NCI-H460 (cell line): ENCODE data around the gene B3GALT4. TPM values are rescaled to one million over a fixed set of nuclear protein-coding genes. Genes with fewer than 3 reads are reported as not detected.
"Not testable (repeated sequence)": the region's sequence is repeated elsewhere in the genome, so short reads cannot be mapped to it uniquely, and the experiment has no call there.

Experiments
- DNase-seq: peaks from one replicate; pipeline ENCODE4 v3.0.0-alpha.2; 2016; ENCODE audit warnings: low read depth; ENCODE audit errors: extremely low read depth
- total RNA-seq: library from RNA; depleted of rRNA; stranded (reverse); fragments of >200 nt; shearing (Covaris generic); gene quantifications from 2 replicates; pipeline ENCODE4 v1.2.3, GENCODE V29; 2014

Gene B3GALT4
- total RNA-seq, 1 experiment from 2014 or later = 1.8 TPM

DNA sequence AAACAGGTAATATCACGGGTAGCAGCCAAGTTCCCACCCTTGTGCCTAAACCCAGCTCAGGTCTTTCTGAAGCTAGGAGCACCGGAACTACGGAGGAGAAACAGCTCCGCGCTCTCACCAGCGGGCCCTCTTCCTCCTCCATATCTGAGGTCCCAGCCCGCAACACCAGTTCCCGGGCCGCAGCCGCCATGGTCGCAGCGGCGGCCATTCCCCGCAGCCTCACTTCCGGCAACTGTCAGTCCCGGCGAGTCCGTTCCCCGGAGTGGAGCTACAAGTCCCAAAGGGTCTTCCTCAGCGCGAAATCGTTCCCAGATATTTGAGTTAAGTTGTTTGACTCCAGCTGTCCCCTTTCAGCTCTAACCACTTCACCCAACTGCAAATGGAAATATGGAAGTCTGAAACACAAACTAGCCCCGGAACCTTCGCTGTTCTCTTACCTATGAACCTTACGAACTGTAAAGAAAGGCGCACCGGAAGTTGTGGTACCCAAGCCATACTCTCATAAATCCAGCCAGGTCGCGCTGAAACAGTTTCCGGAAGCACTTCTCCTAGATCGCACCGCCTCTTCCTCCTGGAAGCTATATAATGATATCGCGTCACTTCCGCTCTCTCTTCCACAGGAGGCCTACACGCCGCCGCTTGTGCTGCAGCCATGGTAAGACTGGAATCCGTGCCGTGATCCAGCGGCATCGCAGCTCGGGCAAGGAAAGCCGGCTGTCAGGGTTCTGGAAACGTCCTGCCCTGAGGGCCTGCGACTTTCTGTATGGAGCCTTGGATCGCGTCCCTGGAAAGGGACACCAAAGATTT lies 5.3 kb upstream of the B3GALT4 start, which contains the start of the genes RPS18 and VPS52:
Gene RPS18 (plus strand): TSS at position 608 of the 807 bp plus-strand sequence. CDS start 45 bp downstream, at position 653.
Gene VPS52 (minus strand): TSS at position 409 of the 807 bp plus-strand sequence. CDS start 201 bp downstream, at position 208.
- DNase-seq = peak; percentile 97

DNA sequence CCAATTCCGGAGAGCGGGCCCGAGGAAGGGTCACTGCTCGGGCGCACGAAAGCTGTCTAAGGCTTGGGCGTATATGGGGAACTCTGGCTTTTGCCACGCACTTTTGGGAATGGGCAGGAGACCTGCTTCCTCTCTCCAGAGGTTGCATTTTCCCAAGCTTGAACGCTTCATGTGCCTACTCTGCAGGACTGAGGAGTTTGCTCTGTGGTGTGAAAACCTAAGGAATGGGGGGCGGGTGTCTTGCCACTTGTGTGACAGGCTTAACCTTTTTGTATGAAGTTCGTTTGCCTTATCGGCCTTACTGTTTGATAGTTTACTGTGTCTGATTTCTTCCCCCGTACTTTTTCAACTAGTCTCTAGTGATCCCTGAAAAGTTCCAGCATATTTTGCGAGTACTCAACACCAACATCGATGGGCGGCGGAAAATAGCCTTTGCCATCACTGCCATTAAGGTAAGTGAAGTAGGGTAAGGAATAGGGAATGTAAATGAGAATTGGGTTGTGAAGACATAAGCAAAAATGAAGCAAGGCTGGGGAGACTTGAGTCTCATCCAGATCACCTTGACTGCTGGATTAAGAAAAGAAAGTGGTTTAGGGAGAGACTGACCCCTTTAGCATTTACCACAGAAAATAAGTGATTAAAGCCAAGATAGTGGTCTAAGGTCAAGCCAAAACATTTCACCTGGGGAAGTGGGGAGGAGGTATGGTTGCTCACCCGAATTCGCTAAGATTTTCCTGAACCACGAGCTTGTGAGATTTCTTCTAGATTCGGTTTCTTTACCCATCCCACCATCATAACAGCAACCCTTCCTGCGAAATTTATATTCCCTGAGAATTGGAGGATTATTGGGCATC lies 4.4 kb upstream of the B3GALT4 start:
- DNase-seq = no peak

DNA sequence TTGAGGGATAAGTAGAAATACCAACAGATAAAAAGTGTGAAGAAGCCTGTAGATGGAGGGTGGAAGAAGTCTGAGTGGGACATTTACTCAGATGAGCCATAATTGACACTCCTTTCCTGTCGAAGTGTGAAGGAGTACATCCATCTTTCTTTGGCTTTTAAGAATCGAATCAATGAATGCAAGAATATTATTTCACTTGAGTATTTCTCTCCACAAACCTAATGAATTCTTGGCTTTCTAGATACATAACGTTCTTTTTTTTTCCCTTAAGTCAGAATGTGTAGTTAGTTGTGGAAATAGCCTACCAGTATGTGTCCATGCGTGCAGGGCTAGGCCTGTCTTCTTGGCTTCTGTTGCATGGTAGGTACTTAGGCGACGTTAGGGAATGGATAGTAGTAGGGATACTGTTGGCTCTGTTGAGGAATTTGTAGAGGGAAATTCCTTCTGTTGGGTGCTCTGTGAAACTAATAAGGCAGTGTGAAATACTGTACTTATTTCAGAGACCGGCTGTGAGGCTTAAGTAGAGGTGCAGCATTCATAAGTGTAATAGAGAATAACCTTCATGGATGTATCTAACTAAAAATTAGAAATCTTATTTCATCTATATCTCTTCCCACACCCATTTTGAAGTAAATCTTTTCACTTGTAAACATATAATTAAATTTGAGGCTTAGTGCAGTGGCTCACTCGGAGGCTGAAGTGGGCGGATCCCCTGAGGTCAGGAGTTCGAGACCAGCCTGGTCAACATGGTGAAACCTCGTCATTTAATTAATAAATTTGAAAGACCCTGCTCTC lies 3.6 kb upstream of the B3GALT4 start:
- DNase-seq = no peak

DNA sequence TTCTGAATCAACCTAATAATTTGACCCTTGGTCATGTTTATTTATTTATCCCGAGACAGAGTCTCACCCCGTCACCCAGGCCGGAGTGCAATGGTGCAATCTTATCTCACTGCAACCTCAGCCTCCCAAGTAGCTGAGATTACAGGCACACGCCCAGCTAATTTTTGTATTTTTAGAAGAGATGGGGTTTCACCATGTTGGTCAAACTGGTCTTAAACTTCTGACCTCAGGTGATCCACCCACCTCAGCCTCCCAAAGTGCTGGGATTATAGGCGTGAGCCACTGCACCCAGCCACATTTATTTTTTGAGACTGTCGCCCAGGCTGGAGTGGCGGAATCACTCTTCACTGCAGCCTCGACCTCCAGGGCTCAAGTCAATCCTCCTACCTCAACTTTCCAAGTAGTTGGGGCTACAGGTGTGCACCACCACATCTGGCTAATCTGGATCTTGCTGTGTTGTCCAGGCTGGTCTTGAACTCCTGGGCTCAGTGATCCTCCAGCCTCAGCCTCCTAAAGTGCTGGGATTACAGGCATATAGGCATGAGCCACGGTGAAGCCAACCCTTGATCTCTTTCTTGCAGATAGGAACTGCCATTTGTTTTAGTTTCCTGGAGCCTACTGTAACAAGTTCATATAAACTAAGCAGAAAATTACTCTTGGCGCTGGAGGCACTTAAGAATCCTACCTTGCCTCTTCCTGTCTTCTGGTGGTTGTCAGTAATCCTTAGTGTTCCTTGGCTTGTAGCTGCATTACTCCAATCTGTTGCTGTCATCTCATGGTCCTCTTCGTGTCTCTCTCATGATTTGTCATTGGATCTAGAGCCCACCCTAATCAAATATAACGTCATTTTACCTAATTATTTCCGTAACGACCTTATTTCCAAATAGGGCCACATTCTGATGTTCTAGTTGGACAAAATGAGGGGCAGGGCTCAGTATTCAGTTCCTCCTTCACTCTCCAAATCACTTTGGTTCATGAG lies 2.7 kb upstream of the B3GALT4 start:
- no peak for DNase-seq

DNA sequence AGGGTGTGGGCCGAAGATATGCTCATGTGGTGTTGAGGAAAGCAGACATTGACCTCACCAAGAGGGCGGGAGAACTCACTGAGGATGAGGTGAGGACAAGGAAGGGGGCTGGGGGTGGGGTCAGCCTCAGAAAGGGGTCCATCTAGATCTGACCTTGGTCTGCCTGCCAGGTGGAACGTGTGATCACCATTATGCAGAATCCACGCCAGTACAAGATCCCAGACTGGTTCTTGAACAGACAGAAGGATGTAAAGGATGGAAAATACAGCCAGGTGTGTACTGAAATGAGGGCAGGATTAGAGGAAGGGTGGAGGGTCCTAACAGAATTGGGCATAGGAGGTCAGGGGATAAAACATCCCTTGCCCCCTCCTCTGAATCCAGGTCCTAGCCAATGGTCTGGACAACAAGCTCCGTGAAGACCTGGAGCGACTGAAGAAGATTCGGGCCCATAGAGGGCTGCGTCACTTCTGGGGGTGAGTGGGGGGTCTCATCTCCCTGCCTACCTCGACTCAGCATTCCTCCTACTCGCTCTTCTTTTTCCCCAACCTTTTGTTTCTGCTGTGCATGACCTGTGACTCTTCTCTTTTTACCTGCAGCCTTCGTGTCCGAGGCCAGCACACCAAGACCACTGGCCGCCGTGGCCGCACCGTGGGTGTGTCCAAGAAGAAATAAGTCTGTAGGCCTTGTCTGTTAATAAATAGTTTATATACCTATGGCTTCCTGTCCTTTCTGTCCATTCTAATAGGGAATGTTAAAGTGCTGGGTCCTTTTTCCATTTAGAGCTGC lies 935 bp upstream of the B3GALT4 start:
- not testable (repeated sequence) for DNase-seq

DNA sequence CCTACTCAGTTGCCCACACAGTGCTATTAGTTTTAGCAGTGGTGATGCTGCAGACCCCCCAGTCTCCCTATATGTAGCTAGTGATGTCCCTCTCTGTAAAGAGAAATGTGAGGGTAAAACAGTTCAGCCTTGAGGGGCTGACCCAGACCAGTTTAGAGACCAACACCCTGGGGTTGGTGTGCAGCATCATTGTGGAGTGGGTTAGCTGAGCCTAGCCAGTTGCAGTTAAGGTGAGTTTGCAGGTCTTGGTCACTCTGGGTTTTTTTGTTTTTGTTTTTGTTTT lies 401 bp upstream of the B3GALT4 start:
- DNase-seq = no peak

DNA sequence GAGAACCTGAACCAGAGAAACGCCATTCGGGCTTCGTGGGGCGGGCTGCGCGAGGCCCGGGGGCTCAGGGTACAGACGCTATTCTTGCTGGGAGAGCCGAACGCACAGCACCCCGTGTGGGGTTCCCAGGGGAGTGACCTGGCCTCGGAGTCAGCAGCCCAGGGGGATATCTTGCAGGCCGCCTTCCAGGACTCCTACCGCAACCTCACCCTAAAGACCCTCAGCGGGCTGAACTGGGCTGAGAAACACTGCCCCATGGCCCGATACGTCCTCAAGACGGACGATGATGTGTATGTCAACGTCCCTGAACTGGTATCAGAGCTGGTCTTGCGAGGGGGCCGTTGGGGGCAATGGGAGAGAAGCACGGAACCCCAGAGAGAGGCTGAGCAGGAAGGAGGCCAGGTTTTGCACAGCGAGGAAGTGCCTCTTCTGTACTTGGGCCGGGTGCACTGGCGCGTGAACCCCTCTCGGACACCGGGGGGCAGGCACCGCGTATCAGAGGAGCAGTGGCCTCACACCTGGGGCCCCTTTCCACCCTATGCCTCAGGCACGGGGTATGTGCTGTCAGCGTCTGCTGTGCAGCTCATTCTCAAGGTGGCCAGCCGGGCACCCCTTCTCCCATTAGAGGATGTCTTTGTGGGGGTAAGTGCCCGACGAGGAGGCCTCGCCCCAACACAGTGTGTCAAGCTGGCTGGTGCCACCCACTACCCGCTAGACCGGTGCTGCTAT lies 904 bp downstream of the B3GALT4 start:
- no peak for DNase-seq

DNA sequence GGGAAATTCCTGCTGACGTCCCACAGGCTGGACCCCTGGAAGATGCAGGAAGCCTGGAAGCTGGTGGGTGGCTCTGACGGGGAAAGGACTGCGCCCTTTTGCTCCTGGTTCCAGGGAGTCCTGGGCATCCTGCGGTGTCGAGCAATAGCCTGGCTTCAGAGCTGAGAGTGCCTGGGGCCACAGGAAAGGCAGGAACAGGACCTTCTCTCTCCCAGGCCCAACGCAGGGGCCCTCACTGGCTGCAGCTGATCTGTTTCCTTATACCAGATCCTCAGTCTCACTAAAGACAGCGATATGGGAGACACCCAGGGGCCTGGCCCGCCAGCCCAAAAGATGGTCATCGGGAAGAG lies 1.4 kb downstream of the B3GALT4 start:
- no peak for DNase-seq

DNA sequence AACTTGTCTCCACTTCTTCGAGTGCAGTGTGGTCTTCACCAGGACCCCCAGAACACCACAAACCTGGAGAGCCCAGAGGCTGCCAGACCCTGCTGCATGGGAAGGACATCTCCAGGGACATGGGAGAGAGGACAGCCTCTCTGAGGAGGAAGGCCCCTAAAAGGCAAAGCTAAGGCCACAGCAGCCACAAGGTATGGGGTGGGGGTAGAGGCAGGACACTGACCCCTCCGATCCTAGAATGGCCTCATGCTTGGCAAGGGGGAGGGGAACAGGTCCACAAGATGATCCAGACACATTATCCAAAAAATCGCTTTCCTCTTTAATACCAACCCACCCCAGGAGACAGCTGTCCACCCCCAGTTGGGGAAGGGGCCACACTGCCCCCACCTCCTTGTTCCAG lies 1.9 kb downstream of the B3GALT4 start:
- DNase-seq = no peak

DNA sequence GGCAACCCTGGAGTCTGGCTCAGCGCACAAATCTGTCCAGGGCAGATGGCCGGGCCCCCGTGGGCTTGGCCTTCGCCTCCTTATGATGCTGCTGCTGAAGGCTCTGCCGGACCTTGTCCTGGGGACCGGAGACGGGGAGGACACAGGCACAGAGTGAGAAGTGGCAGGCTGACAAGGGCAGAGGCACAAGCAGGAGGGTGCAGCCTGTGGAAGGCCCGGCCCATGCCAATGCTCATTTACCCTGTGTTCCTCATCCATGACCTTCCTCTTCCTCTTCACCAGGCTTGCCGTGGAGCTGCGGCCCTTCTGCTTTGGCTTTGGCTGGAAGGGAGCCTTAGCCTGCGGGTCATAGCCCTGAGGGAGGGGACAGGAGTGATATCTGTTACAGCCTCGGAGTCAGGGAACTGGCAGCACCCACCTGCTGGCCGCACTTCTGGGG lies 2.4 kb downstream of the B3GALT4 start:
- no peak for DNase-seq

DNA sequence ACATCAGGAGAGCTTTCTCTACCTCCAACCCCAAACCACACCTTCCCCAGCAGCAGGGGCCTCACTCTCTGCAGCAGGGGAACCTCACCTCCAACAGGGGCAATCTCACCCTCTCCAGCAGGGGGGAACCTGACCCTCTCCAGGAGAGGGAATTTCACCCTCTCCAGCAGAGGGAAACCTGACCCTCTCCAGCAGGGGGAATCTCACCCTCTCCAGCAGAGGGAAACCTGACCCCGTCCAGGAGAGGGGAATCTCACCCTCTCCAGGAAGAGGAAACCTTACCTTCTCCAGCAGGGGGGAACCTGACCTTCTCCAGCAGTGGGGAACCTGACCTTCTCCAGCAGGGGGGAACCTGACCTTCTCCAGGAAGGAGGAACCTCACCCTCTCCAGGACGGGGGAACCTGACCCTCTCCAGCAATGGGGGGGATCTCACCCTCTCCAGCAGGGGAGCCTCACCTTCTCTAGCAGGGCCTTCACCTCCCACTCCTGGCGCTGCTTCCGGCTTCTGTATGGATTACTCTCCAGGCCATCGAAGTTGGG lies 3.1 kb downstream of the B3GALT4 start:
- peak; percentile 56 for DNase-seq

DNA sequence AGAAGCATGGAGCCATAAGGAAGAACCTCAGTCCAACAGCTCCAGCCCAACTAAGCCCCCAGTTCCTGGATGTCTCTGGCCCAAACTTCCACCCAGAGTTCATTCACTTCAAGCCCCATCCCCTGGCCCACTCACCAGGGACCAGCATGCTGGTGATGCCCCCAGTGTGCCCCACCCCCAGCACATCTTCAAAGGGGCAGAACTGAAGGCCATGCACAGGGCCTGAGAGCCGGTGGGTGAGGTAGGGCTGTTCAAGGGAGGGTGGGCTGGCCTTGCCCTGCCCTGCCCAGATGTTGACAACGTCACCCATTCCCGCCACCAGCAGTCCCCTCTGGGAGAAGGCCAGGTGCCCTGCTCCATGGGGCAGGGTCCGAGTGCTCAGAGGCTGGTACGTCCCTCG lies 3.6 kb downstream of the B3GALT4 start:
- DNase-seq = no peak

DNA sequence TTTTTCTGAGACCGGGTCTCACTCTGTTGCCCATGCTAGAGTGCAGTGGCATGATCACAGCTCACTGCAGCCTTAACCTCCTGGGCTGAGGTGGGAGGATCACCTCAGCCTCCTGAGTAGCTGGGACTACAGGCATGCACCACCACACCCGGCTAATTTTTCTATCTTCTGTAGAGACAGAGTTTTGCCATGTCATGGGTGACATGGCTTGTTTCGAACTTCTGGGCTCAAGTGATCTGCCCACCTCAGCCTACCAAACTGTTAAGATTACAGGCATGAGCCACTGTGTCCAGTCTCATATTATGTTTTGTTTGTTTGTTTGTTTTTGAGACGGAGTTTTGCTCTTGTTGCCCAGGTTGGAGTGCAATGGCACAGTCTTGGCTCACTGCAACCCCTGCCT lies 8.3 kb downstream of the B3GALT4 start:
- not testable (repeated sequence) for DNase-seq

DNA sequence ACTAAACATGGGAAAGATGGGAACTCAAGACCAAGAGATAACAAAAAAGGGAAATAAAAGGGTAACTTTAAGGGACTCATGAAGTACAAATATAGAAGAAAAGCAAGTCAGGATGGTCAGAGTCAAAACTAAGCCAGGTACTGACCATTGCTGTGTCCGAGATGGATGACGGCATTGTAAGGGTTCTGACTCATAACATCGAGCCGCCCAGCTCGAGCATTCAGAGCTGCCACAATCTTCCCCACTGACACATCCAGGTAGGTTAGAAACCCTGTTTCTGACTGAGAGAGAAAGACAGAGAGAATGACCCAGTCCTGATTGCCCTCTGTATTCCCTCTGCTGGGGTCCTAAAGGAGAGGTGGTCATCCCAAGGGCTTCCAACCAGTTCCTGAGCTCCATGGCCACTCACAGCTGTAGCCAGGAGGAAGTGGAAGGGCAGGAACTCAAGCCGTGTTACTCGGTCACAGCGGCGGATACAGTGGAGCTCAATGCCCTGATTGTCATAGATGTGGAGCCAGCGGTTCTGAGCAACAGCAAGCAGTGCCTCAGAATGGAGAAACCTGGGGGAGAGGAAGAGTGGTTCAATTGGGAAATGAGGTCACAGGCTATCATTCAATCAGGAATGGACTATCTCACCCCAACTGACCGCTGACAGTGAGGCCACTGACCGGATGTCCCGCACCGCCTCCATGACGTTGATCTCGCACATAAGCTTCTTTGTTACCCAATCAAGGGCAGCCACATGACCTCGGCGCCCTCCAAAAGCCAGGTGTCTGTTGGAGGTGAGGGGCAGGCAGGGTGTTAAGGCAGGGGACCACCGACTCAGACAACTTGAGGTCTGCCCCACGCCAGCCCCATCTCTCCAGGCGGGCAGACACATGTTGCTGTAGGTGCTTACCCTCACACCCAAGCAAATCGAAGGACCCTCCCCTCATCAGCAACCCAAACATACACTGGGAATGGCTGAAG lies 10.3 kb downstream of the B3GALT4 start:
- no peak for DNase-seq

DNA sequence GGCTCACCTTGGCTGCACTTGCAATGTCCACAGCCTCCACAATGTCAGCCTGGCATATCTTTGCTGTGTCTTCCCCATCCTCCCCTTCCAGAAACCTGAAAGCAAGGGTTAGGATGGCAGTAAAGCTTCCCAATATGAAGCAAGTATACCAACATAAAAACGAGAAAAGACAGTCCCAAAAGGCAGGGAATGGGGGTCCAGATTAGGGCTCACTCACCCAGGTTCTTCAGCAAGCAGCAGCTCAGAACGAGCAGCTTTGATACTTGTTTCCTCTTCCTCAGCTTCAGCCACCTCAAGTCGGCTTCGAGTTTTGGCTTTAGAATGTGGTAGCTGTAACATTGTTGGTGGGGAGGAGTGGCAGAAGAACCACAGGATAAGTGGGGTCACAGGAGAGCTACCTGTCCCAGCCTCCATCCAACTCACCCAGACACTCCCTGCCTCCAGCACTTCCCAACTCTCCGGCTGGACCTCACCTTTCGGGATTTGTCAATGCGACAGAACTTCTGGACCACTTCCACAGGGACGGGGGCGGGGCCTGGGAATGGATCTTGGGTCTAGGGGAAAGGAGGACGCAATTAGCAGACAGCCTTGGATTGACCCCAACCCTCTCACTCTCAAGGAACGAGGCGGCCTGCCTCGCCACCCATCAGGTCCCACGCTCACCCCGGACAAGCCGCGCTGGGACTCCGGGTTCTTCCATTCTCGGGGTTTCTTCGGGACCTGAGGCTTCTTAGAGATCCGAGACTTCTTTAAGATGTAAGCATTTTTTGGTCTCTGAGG lies 11.4 kb downstream of the B3GALT4 start:
- DNase-seq = no peak
